Measurements from ENCODE around the gene RORC.

RORC gene

GRCh38 chr1:151847867-151848596, 16.4 kb upstream of the RORC start:
- no peak for DNase-seq (ENCODE audit: low spot score)

- DNase-seq (ENCODE audit: low spot score): no peak
These were observed 15.2 kb upstream of the RORC start for GRCh38 chr1:151846686-151847237.

- peak; percentile 85 for DNase-seq (ENCODE audit: low spot score)
These were observed 14.5 kb upstream of the RORC start for GRCh38 chr1:151846062-151846568.

- no peak for DNase-seq (ENCODE audit: low spot score)
These were observed 11.8 kb upstream of the RORC start for GRCh38 chr1:151843398-151843797.

- no peak for DNase-seq (ENCODE audit: low spot score)
These were observed 9.5 kb upstream of the RORC start for GRCh38 chr1:151841141-151841540.

- DNase-seq (ENCODE audit: low spot score): no peak
These were observed 8.8 kb upstream of the RORC start for GRCh38 chr1:151840421-151840820.

GRCh38 chr1:151839457-151840403, 8.1 kb upstream of the RORC start, which contains the start of gene C2CD4D:
C2CD4D (minus strand) TSS chr1:151839820; CDS start chr1:151838989, 831 bp downstream.
- no peak for DNase-seq (ENCODE audit: low spot score)

GRCh38 chr1:151839082-151839412, 7.4 kb upstream of the RORC start:
- no peak for DNase-seq (ENCODE audit: low spot score)

- peak; percentile 59 for DNase-seq (ENCODE audit: low spot score)
These were observed 6.8 kb upstream of the RORC start for GRCh38 chr1:151838222-151839081.

- DNase-seq (ENCODE audit: low spot score): no peak
These were observed 6.3 kb upstream of the RORC start for GRCh38 chr1:151837884-151838221.

GRCh38 chr1:151837197-151837596, 5.6 kb upstream of the RORC start:
- no peak for DNase-seq (ENCODE audit: low spot score)

GRCh38 chr1:151835596-151835995, 4.0 kb upstream of the RORC start:
- DNase-seq (ENCODE audit: low spot score): no peak

GRCh38 chr1:151834239-151834638, 2.6 kb upstream of the RORC start:
- DNase-seq (ENCODE audit: low spot score): no peak

- no peak for DNase-seq (ENCODE audit: low spot score)
These were observed 1.7 kb upstream of the RORC start for GRCh38 chr1:151833172-151833900.

- DNase-seq (ENCODE audit: low spot score): no peak
These were observed 847 bp upstream of the RORC start for GRCh38 chr1:151832318-151832980.

GRCh38 chr1:151831256-151831591, 378 bp downstream of the RORC start:
- no peak for DNase-seq (ENCODE audit: low spot score)

- no peak for DNase-seq (ENCODE audit: low spot score)
These were observed 1.5 kb downstream of the RORC start for GRCh38 chr1:151830055-151830454.

- DNase-seq (ENCODE audit: low spot score): no peak
These were observed 2.1 kb downstream of the RORC start for GRCh38 chr1:151829352-151830046.

- DNase-seq (ENCODE audit: low spot score): peak; percentile 55
These were observed 2.7 kb downstream of the RORC start for GRCh38 chr1:151828921-151829320.

GRCh38 chr1:151827853-151828252, 3.7 kb downstream of the RORC start:
- DNase-seq (ENCODE audit: low spot score): no peak
